ENCODE data around the gene RALGAPA2.

Gene RALGAPA2

GRCh38 chr20:20411836-20412235 is 300.6 kb downstream of the RALGAPA2 start:
- H3K9me3 ChIP-seq (ENCODE audit: control insufficient read depth, insufficient read depth, low read length), result no peaks in the 10 kb centered on the region
- no peak overlapping the region for H3K4me3 ChIP-seq (ENCODE audit: low read depth, low read length)
- H3K36me3 ChIP-seq (ENCODE audit: control insufficient read depth, insufficient read depth, low read length), result no peaks in the 10 kb centered on the region
- peaks cover 12% of the 10 kb centered on the region for H3K4me1 ChIP-seq (ENCODE audit: control insufficient read depth, insufficient read depth, low read length)
- H3K27me3 ChIP-seq (ENCODE audit: control insufficient read depth, insufficient read depth, low read length), result no peaks in the 10 kb centered on the region
- H3K9ac ChIP-seq (ENCODE audit: low read depth, low read length), result no peak overlapping the region

GRCh38 chr20:20411402-20411801 is 301.0 kb downstream of the RALGAPA2 start:
- H3K9me3 ChIP-seq (ENCODE audit: control insufficient read depth, insufficient read depth, low read length), result no peaks in the 10 kb centered on the region
- H3K27me3 ChIP-seq (ENCODE audit: control insufficient read depth, insufficient read depth, low read length), result no peaks in the 10 kb centered on the region
- H3K36me3 ChIP-seq (ENCODE audit: control insufficient read depth, insufficient read depth, low read length), result no peaks in the 10 kb centered on the region
- H3K4me1 ChIP-seq (ENCODE audit: control insufficient read depth, insufficient read depth, low read length), result peaks cover 12% of the 10 kb centered on the region
- H3K4me3 ChIP-seq (ENCODE audit: low read depth, low read length), result no peak overlapping the region
- H3K9ac ChIP-seq (ENCODE audit: low read depth, low read length), result no peak overlapping the region

- Histone ChIP-seq H3K4me1 (ENCODE audit: control insufficient read depth, insufficient read depth, low read length) (peaks cover 12% of the 10 kb centered on the region), H3K4me3 (ENCODE audit: low read depth, low read length) (no peak overlapping the region)
Measured at GRCh38 chr20:20410678-20411077, 301.8 kb downstream of the RALGAPA2 start.

GRCh38 chr20:20409331-20409730 is 303.1 kb downstream of the RALGAPA2 start:
- no peak overlapping the region for H3K9ac ChIP-seq (ENCODE audit: low read depth, low read length)
- no peaks in the 10 kb centered on the region for H3K36me3 ChIP-seq (ENCODE audit: control insufficient read depth, insufficient read depth, low read length)

More at GRCh38 chr20:20410678-20411077, 301.8 kb downstream of the RALGAPA2 start:
- no peak overlapping the region for H3K9ac ChIP-seq (ENCODE audit: low read depth, low read length)
- no peaks in the 10 kb centered on the region for H3K36me3 ChIP-seq (ENCODE audit: control insufficient read depth, insufficient read depth, low read length)
- no peaks in the 10 kb centered on the region for H3K27me3 ChIP-seq (ENCODE audit: control insufficient read depth, insufficient read depth, low read length)
- H3K9me3 ChIP-seq (ENCODE audit: control insufficient read depth, insufficient read depth, low read length), result no peaks in the 10 kb centered on the region

GRCh38 chr20:20407891-20408805 is 304.3 kb downstream of the RALGAPA2 start:
- H3K9ac ChIP-seq (ENCODE audit: low read depth, low read length), result no peak overlapping the region
- H3K36me3 ChIP-seq (ENCODE audit: control insufficient read depth, insufficient read depth, low read length), result no peaks in the 10 kb centered on the region
- H3K4me3 ChIP-seq (ENCODE audit: low read depth, low read length), result no peak overlapping the region
- H3K9me3 ChIP-seq (ENCODE audit: control insufficient read depth, insufficient read depth, low read length), result no peaks in the 10 kb centered on the region
- H3K4me1 ChIP-seq (ENCODE audit: control insufficient read depth, insufficient read depth, low read length), result peaks cover 12% of the 10 kb centered on the region
- H3K27me3 ChIP-seq (ENCODE audit: control insufficient read depth, insufficient read depth, low read length), result no peaks in the 10 kb centered on the region

More at GRCh38 chr20:20409331-20409730, 303.1 kb downstream of the RALGAPA2 start:
- H3K4me1 ChIP-seq (ENCODE audit: control insufficient read depth, insufficient read depth, low read length), result peaks cover 12% of the 10 kb centered on the region
- no peaks in the 10 kb centered on the region for H3K27me3 ChIP-seq (ENCODE audit: control insufficient read depth, insufficient read depth, low read length)
- H3K9me3 ChIP-seq (ENCODE audit: control insufficient read depth, insufficient read depth, low read length), result no peaks in the 10 kb centered on the region
- H3K4me3 ChIP-seq (ENCODE audit: low read depth, low read length), result no peak overlapping the region

GRCh38 chr20:20406306-20406705 is 306.1 kb downstream of the RALGAPA2 start:
- Histone ChIP-seq H3K4me3 (ENCODE audit: low read depth, low read length) (no peak overlapping the region), H3K9ac (ENCODE audit: low read depth, low read length) (no peak overlapping the region), H3K36me3 (ENCODE audit: control insufficient read depth, insufficient read depth, low read length) (no peaks in the 10 kb centered on the region), H3K9me3 (ENCODE audit: control insufficient read depth, insufficient read depth, low read length) (no peaks in the 10 kb centered on the region), H3K27me3 (ENCODE audit: control insufficient read depth, insufficient read depth, low read length) (no peaks in the 10 kb centered on the region), H3K4me1 (ENCODE audit: control insufficient read depth, insufficient read depth, low read length) (peaks cover 4% of the 10 kb centered on the region)

GRCh38 chr20:20405623-20406022 is 306.8 kb downstream of the RALGAPA2 start:
- Histone ChIP-seq H3K36me3 (ENCODE audit: control insufficient read depth, insufficient read depth, low read length) (no peaks in the 10 kb centered on the region), H3K9me3 (ENCODE audit: control insufficient read depth, insufficient read depth, low read length) (no peaks in the 10 kb centered on the region), H3K27me3 (ENCODE audit: control insufficient read depth, insufficient read depth, low read length) (no peaks in the 10 kb centered on the region), H3K4me3 (ENCODE audit: low read depth, low read length) (no peak overlapping the region), H3K4me1 (ENCODE audit: control insufficient read depth, insufficient read depth, low read length) (peaks cover 4% of the 10 kb centered on the region), H3K9ac (ENCODE audit: low read depth, low read length) (no peak overlapping the region)

GRCh38 chr20:20404633-20405032 is 307.8 kb downstream of the RALGAPA2 start:
- no peaks in the 10 kb centered on the region for H3K9me3 ChIP-seq (ENCODE audit: control insufficient read depth, insufficient read depth, low read length)
- H3K4me1 ChIP-seq (ENCODE audit: control insufficient read depth, insufficient read depth, low read length), result no peaks in the 10 kb centered on the region
- H3K36me3 ChIP-seq (ENCODE audit: control insufficient read depth, insufficient read depth, low read length), result no peaks in the 10 kb centered on the region
- H3K9ac ChIP-seq (ENCODE audit: low read depth, low read length), result no peak overlapping the region
- H3K27me3 ChIP-seq (ENCODE audit: control insufficient read depth, insufficient read depth, low read length), result no peaks in the 10 kb centered on the region
- no peak overlapping the region for H3K4me3 ChIP-seq (ENCODE audit: low read depth, low read length)

GRCh38 chr20:20401991-20402390 is 310.5 kb downstream of the RALGAPA2 start:
- Histone ChIP-seq H3K4me1 (ENCODE audit: control insufficient read depth, insufficient read depth, low read length) (no peaks in the 10 kb centered on the region), H3K4me3 (ENCODE audit: low read depth, low read length) (no peak overlapping the region), H3K27me3 (ENCODE audit: control insufficient read depth, insufficient read depth, low read length) (no peaks in the 10 kb centered on the region), H3K36me3 (ENCODE audit: control insufficient read depth, insufficient read depth, low read length) (no peaks in the 10 kb centered on the region), H3K9ac (ENCODE audit: low read depth, low read length) (no peak overlapping the region), H3K9me3 (ENCODE audit: control insufficient read depth, insufficient read depth, low read length) (no peaks in the 10 kb centered on the region)

- no peak overlapping the region for H3K9ac ChIP-seq (ENCODE audit: low read depth, low read length)
- peaks cover 3% of the 10 kb centered on the region for H3K36me3 ChIP-seq (ENCODE audit: control insufficient read depth, insufficient read depth, low read length)
- no peaks in the 10 kb centered on the region for H3K9me3 ChIP-seq (ENCODE audit: control insufficient read depth, insufficient read depth, low read length)
- no peaks in the 10 kb centered on the region for H3K4me1 ChIP-seq (ENCODE audit: control insufficient read depth, insufficient read depth, low read length)
- H3K4me3 ChIP-seq (ENCODE audit: low read depth, low read length), result no peak overlapping the region
- no peaks in the 10 kb centered on the region for H3K27me3 ChIP-seq (ENCODE audit: control insufficient read depth, insufficient read depth, low read length)
Measured at GRCh38 chr20:20399531-20400500, 312.6 kb downstream of the RALGAPA2 start.

- no peak overlapping the region for H3K4me3 ChIP-seq (ENCODE audit: low read depth, low read length)
- peaks cover 3% of the 10 kb centered on the region for H3K36me3 ChIP-seq (ENCODE audit: control insufficient read depth, insufficient read depth, low read length)
- no peaks in the 10 kb centered on the region for H3K9me3 ChIP-seq (ENCODE audit: control insufficient read depth, insufficient read depth, low read length)
- no peaks in the 10 kb centered on the region for H3K4me1 ChIP-seq (ENCODE audit: control insufficient read depth, insufficient read depth, low read length)
- H3K9ac ChIP-seq (ENCODE audit: low read depth, low read length), result no peak overlapping the region
- no peaks in the 10 kb centered on the region for H3K27me3 ChIP-seq (ENCODE audit: control insufficient read depth, insufficient read depth, low read length)
Measured at GRCh38 chr20:20398123-20398522, 314.3 kb downstream of the RALGAPA2 start.
